Natural killer cell (primary cell): Measurements from ENCODE around the gene BARX1. TPM values are rescaled to one million over a fixed set of nuclear protein-coding genes. Genes with fewer than 3 reads are reported as not detected.
"Not testable (repeated sequence)": the region's sequence is repeated elsewhere in the genome, so short reads cannot be mapped to it uniquely, and the experiment has no call there.

Experiments used
- ATAC-seq, 3 donors: fragments of 150-1000 bp in 2 of 3; fragments of 200-7000 bp in 1 of 3; cut with Tn5 transposase; 1 replicate in 1 of 3; 2 replicates in 2 of 3; pipeline ENCODE4 v1.10.0; 2021; ENCODE audit warnings: mild to moderate bottlenecking in 2 of 3, moderate library complexity in 2 of 3
- DNase-seq, 2 donors: peaks; one replicate each; pipeline versions ENCODE4 v3.0.0 to v3.0.0-alpha.2; 2013 to 2021; ENCODE audit warnings: mixed read lengths in 1 of 2
- H3K27ac ChIP-seq: one replicate; pipeline ENCODE4 v1.5.1; 2013; ENCODE audit warnings: mild to moderate bottlenecking, low read length
- H3K27me3 ChIP-seq: one replicate; pipeline ENCODE4 v1.6.1; 2013; ENCODE audit warnings: low read length; ENCODE audit not compliant: control insufficient read depth, insufficient read depth
- H3K36me3 ChIP-seq: one replicate; pipeline ENCODE4 v1.6.1; 2013; ENCODE audit warnings: low read length; ENCODE audit not compliant: control insufficient read depth, insufficient read depth
- H3K4me1 ChIP-seq: one replicate; pipeline ENCODE4 v1.6.1; 2013; ENCODE audit warnings: low read length; ENCODE audit not compliant: control insufficient read depth, insufficient read depth
- H3K4me3 ChIP-seq: one replicate; pipeline ENCODE4 v1.5.1; 2013; ENCODE audit warnings: low read length
- H3K9me3 ChIP-seq: one replicate; pipeline ENCODE4 v1.6.1; 2013; ENCODE audit warnings: low read length; ENCODE audit not compliant: control insufficient read depth, insufficient read depth
- H3K27ac Mint-ChIP-seq, 2 donors: one replicate each; pipeline ENCODE4 v1.8.0; 2022; ENCODE audit warnings: mild to moderate bottlenecking in 2 of 2, mixed read lengths in 2 of 2, moderate library complexity in 1 of 2
- H3K27me3 Mint-ChIP-seq, 2 donors: one replicate each; pipeline ENCODE4 v1.8.0; 2022; ENCODE audit warnings: low read depth in 2 of 2, mixed read lengths in 2 of 2
- H3K36me3 Mint-ChIP-seq: one replicate; pipeline ENCODE4 v1.8.0; 2022; ENCODE audit warnings: mixed read lengths
- H3K4me1 Mint-ChIP-seq, 2 donors: one replicate each; pipeline ENCODE4 v1.8.0; 2022; ENCODE audit warnings: mixed read lengths in 2 of 2
- H3K4me3 Mint-ChIP-seq: one replicate; pipeline ENCODE4 v1.8.0; 2022; ENCODE audit warnings: mild to moderate bottlenecking, moderate library complexity, mixed read lengths
- H3K9me3 Mint-ChIP-seq, 2 donors: one replicate each; pipeline ENCODE4 v1.8.0; 2022; ENCODE audit warnings: mixed read lengths in 2 of 2
- CTCF ChIP-seq: fragments of 200-600 bp; IDR thresholded peaks from one replicate; pipeline ENCODE4 v1.8.0; 2022; ENCODE audit warnings: antibody characterized with exemption
- WGBS: methylation state at CpG from one replicate; pipeline ENCODE4 v1.1.7; 2013; ENCODE audit warnings: missing lambda C conversion rate; ENCODE audit not compliant: insufficient coverage; 5-methylcytosine and 5-hydroxymethylcytosine counted together
- intact Hi-C: fragments of 100-400 bp; cut with micrococcal nuclease; formaldehyde crosslinking; loops from one replicate; pipeline ENCODE4 v1.14.2; 2022
- total RNA-seq, 4 donors: library from RNA; stranded (reverse); fragments of 120-200 nt in 1 of 4; gene quantifications; one replicate each; pipeline versions ENCODE4 v1.2.3 to v1.2.4, GENCODE V29; 2013 to 2022

The BARX1 gene
- total RNA-seq, 3 donors from 2014 or later (not counting 1 experiment from before 2014, with no cell fraction given), result not detected

GRCh38 chr9:93941493-93941892, 13.7 kb downstream of the BARX1 start:
- Histone ChIP-seq H3K27me3 (peaks cover 7% of the 10 kb centered on the region), H3K4me3 (no peak overlapping the region), H3K36me3 (no peaks in the 10 kb centered on the region), H3K9me3 (no peaks in the 10 kb centered on the region), H3K27ac (no peak overlapping the region), H3K4me1 (no peaks in the 10 kb centered on the region)
- Mint-ChIP-seq H3K9me3 (no peaks in the 10 kb centered on the region), H3K4me3 (no peak overlapping the region), H3K27me3 (peaks cover 57 to 68% of the 10 kb centered on the region in 2 donors), H3K27ac (no peak overlapping the region), H3K4me1 (peaks cover 0 to 14% of the 10 kb centered on the region in 2 donors), H3K36me3 (no peaks in the 10 kb centered on the region)
- 56% methylated on average over 2 of the region's 2 CpGs for WGBS
- ATAC-seq (no peak), DNase-seq (no peak)
- no peak for TF ChIP-seq CTCF
- intact Hi-C loops, result no loop called here

DNA sequence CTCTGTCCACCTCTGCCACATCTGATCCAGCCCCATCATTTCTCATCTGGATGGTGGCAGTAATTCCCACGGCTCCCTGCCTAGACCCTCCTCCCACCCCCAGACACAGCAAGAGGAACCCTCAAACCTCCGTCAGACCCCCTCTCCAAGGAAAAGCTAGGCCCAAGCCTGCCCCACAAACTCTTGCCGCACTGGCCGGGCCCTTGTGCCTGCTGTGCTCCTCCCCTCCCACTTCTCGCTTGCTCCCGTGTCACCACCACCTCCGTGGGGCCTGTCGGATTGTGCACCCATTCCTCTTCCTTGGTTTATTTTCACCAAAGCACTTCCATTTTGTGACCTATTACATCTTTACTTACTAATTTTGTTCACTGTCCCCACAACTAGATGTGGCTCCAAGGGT, 14.2 kb downstream of the BARX1 start:
- 88% methylated on average over 8 of the region's 8 CpGs for WGBS
- no peak overlapping the region for H3K4me3 ChIP-seq
- Mint-ChIP-seq H3K36me3 (no peaks in the 10 kb centered on the region), H3K4me1 (peaks cover 0 to 9% of the 10 kb centered on the region in 2 donors), H3K27me3 (peaks cover 55 to 63% of the 10 kb centered on the region in 2 donors), H3K27ac (no peak overlapping the region), H3K4me3 (no peak overlapping the region), H3K9me3 (no peaks in the 10 kb centered on the region)
- intact Hi-C loops, result no loop called here
- TF ChIP-seq CTCF, result no peak
- H3K27ac ChIP-seq, result no peak overlapping the region
- no peaks in the 10 kb centered on the region for H3K9me3 ChIP-seq
- peaks cover 2% of the 10 kb centered on the region for H3K27me3 ChIP-seq
- H3K4me1 ChIP-seq, result no peaks in the 10 kb centered on the region
- ATAC-seq, result no peak
- H3K36me3 ChIP-seq, result no peaks in the 10 kb centered on the region
- no peak for DNase-seq

DNA sequence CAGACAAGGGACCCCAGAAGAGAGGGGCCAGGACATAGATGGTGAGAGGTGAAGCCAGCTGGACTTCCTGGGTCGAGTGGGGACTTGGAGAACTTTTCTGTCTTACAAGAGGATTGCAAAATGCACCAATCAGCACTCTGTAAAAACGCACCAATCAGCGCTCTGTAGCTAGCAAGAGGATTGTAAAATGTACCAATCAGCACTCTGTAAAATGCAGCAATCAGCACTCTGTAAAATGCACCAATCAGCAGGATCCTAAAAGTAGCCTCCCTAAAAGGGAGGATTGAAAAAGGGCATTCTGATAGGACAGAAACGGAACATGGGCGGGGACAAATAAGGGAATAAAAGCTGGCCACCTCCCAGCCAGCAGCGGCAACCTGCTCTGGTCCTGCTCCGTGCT, 15.6 kb downstream of the BARX1 start:
- ATAC-seq, H3K36me3 ChIP-seq, H3K27ac ChIP-seq, H3K9me3 ChIP-seq, H3K27me3 ChIP-seq, H3K4me1 ChIP-seq, H3K4me1 Mint-ChIP-seq, DNase-seq, H3K4me3 Mint-ChIP-seq, intact Hi-C loops, H3K27ac Mint-ChIP-seq, H3K36me3 Mint-ChIP-seq, H3K4me3 ChIP-seq, H3K9me3 Mint-ChIP-seq: not testable (repeated sequence)
- peaks cover 47 to 56% of the 10 kb centered on the region in 2 donors for H3K27me3 Mint-ChIP-seq
- 86% methylated on average over 7 of the region's 7 CpGs for WGBS

DNA sequence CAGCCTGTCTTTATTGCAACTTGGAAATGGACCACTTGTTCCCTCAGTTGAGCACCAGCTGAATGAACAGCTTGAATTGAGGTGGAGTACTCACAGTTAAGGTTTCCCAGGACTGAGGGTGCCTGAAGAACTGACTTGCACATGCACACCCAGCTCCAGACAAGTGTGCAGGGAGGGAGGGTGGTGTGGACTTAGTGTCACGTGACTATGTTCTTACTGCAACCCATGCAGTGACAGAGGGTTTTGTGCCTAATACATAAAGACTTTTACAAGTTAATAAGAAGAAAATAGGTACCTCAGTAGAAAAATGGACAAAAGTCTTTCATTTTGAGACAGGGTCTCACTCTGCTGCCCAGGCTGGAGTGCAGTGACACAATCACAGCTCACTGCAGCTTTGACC, 18.0 kb downstream of the BARX1 start:
- WGBS, result 57% methylated on average over 1 of the region's 1 CpG
- Histone ChIP-seq H3K4me3 (no peak overlapping the region), H3K9me3 (no peaks in the 10 kb centered on the region), H3K4me1 (no peaks in the 10 kb centered on the region), H3K36me3 (no peaks in the 10 kb centered on the region), H3K27me3 (no peaks in the 10 kb centered on the region), H3K27ac (no peak overlapping the region)
- no peak for DNase-seq
- ATAC-seq, result no peak
- Mint-ChIP-seq H3K36me3 (no peaks in the 10 kb centered on the region), H3K27ac (no peak overlapping the region), H3K27me3 (peaks cover 35 to 42% of the 10 kb centered on the region in 2 donors), H3K9me3 (no peaks in the 10 kb centered on the region), H3K4me3 (no peak overlapping the region), H3K4me1 (no peaks in the 10 kb centered on the region)
- no peak for TF ChIP-seq CTCF
- intact Hi-C loops, result no loop called here
